ENCODE results near the gene ATG7. TPM values are rescaled to one million over a fixed set of nuclear protein-coding genes. Genes with fewer than 3 reads are reported as not detected.

Gene ATG7
- total and polyA plus RNA-seq, 2 donors: 14.1 to 63.2 TPM

DNA sequence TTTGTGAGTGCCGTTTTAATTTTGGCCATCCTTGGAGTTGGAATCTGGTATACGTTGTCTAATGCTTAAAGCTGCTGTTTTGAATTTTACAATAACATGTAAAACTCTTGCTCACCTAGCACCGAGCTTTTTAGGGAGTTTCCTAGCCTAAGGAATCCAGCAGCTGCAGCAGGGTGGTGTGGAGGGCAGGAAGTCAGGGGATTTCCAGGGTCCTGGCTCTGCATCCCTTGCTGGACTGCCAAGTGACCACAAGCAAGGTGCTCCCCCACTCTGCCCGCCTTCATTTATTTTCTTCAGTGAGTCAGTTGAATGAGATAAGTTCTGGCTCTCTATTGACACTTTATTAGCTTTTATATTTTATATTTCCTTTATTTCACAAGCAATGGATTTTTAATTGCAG is 113.7 kb downstream of the ATG7 start:
- no peak overlapping the region for H3K27ac ChIP-seq (ENCODE audit: low read depth)
- H3K4me1 ChIP-seq (ENCODE audit: insufficient read depth): no peaks in the 10 kb centered on the region
- H3K36me3 ChIP-seq (ENCODE audit: insufficient read depth): no peaks in the 10 kb centered on the region
- no peak for DNase-seq (ENCODE audit: extremely low spot score)
- 30% methylated on average over 4 of the region's 4 CpGs for WGBS
- H3K4me3 ChIP-seq (ENCODE audit: low read depth, low read length): no peak overlapping the region

DNA sequence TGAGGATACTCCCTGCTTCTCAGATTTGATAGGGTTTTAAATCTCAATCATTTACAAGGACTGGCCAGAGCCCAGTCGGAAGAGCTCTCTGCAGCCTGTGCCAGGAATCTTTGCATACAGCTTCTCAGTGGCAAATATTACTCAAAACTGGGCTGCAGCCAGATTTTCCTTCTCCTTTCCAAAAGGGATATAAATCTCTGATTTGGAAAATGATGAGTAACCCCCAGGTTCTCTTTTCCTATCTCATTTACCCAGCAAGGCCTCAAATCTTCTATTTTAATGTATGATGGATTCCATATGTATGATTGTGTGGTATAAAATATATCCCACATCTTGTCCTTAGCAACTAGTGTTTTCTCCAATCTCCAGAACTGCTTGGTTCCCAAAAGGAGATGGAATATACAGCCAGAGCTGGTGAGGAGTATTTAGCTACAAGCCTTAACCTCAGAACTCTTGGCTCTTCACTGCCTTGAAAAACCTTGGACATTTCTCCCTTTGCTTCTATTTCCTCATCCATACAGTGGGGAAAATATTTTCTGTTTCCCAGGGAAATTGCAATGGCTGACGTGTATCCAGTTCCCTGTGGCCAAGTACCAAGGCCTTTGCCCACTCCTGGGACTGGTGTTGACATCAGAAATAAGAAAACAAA is 114.4 kb downstream of the ATG7 start:
- H3K4me3 ChIP-seq (ENCODE audit: low read depth, low read length): no peak overlapping the region
- whole genome bisulfite sequencing: 30% methylated on average over 2 of the region's 2 CpGs
- H3K36me3 ChIP-seq (ENCODE audit: insufficient read depth): no peaks in the 10 kb centered on the region
- DNase-seq (ENCODE audit: extremely low spot score): no peak
- H3K27ac ChIP-seq (ENCODE audit: low read depth): no peak overlapping the region
- no peaks in the 10 kb centered on the region for H3K4me1 ChIP-seq (ENCODE audit: insufficient read depth)

DNA sequence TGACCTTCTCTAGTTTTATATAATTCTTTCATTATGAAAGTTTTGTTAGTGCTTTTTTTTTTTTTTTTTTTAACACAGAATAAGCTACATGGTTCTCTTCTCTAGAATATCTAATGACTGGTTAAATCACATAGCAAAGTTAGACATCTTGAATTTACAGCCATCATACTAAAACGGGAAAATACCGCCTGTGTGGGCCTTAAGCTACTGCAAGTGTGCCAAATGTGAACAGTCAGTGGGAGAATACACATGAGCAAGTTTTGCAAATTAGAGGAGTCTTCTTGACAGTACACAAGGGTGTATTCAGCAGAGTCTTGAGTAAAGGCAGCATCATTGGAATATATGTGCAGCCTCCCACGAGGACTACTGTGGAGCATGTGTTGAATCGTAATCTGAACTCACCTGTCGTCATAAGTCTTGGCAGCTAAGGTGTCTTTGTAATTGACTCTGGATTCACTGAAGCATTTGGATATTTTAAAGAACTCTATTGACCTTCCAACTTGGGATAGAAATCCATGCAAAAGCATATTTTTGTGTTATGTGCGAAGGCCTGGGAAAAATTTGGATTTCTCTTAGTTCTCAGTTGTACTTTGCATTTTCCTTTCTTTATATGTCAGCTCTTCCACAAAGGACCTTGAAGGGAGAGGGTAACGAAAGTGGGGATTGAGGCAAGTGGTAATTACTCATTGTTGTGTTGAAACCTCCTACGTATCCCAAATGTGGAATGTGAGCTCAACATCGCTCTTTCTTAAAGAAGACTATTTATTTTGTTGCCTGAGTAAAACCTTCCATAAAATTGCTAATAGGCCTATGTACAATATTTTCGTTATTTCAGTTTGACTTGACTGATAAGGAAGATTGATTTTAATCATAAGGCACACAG is 117.4 kb downstream of the ATG7 start:
- DNase-seq (ENCODE audit: extremely low spot score): no peak
- Histone ChIP-seq H3K4me3 (ENCODE audit: low read depth, low read length) (no peak overlapping the region), H3K27ac (ENCODE audit: low read depth) (no peak overlapping the region), H3K4me1 (ENCODE audit: insufficient read depth) (no peaks in the 10 kb centered on the region), H3K36me3 (ENCODE audit: insufficient read depth) (no peaks in the 10 kb centered on the region)
- 89% methylated on average over 10 of the region's 10 CpGs for WGBS

DNA sequence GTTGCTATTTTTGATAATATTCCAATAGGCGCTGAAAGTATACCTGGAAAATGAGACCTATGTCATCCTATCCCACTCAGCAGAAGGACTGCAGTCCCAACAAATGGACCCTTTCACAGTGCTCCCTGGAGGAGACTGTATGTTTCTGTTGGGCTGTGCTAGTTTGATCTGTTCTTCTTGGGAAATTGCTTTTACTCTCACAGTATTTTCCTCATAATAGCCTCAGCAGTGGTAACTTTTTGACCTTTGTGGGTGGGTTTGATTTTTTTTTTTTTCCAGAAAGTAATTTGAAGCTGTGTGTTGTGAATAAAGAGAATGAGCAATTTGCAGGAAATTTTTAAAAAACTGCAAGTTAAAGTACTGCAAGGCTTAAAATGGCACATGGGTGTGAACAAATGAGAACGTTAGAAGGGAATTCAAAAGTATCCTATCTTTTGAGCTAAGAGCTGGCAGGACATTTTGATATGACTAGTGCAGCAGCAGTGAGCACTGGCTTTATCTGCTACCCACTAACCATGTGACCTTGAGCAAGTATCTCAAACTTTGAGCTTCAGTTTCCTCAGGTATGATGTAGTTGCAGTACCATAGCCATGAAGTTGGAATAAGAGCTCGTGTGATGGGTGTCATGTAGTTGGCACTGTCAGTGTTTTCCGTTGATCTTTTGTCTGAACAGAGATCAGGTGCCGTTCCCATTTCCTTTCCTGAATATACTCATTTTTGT is 118.4 kb downstream of the ATG7 start:
- Histone ChIP-seq H3K4me3 (ENCODE audit: low read depth, low read length) (no peak overlapping the region), H3K27ac (ENCODE audit: low read depth) (no peak overlapping the region), H3K36me3 (ENCODE audit: insufficient read depth) (no peaks in the 10 kb centered on the region), H3K4me1 (ENCODE audit: insufficient read depth) (no peaks in the 10 kb centered on the region)
- no peak for DNase-seq (ENCODE audit: extremely low spot score)
- WGBS: 74% methylated on average over 5 of the region's 5 CpGs

DNA sequence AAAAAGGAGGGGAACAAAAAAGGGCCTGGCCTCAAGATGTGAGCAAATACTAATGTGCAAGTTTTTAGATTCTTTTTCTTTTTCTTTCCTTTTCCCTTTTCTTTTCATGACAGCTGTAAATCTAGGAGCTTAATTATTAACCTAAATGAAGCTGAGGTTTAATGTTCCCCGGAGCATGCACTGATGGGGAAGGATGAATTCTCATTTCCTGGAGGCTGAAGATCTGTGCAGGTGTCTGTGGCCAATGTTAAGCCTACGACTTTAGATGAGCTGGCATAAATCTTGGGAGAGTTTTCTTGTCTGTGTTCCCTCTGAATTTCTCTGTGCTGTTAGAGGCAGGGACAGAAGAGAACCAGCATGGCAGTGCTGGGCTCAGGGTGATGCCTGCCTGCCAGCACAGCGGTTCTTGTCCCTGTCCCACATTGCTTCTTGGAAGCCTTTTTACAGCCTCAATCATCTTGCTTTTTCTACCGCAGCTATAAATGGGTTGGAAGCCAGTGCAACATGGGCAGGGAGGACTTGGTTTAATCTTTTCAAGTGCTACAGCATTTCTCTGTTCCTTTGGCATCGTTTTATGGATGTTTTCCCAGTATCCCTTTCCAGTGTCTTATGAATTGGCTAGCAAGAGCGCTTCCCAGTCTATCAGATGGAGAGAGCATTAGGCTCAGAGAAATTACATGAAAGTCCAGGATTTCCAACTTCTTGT is 119.1 kb downstream of the ATG7 start:
- H3K4me1 ChIP-seq (ENCODE audit: insufficient read depth): no peaks in the 10 kb centered on the region
- no peak overlapping the region for H3K27ac ChIP-seq (ENCODE audit: low read depth)
- 44% methylated on average over 6 of the region's 6 CpGs for WGBS
- no peaks in the 10 kb centered on the region for H3K36me3 ChIP-seq (ENCODE audit: insufficient read depth)
- H3K4me3 ChIP-seq (ENCODE audit: low read depth, low read length): no peak overlapping the region
- DNase-seq (ENCODE audit: extremely low spot score): no peak

DNA sequence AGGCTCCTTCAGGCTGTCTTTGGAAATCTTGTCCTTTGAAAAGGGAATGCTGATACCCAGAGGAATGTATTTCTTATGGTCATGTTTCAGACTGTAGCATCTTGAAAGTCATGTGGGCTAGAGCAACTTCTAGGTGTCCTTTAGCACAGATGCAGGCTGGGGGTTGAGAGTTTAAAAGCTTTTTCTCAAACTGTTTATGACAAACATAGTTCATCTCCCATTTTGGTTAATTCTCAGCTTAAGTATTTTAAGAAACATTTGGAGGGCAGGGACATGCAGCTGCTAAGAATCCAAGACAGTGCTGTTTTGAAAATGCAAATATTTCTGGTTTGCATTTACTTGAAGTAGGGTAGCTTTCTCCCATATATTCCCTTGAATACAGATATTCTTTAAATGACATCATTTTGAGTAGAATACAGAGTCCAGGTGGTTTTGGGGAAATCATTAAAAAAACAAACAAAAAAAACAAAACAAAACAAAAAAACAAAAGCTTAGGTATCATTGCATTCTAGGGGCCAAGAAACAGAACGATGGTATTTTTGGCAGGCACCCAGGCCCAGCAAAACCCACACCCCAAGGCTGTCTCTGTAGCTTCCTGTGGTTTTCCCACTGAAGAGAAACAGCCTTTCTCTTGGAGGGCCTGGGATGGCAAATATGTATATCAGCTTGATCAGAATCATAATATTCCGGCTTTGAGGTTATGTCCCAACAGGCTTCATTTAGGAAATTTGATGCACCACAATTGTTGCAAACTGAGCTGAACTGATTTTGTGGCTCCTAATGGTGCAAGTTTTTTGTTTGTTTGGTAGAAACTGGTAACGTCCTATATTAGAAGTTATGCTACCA is 120.0 kb downstream of the ATG7 start:
- H3K4me1 ChIP-seq (ENCODE audit: insufficient read depth): no peaks in the 10 kb centered on the region
- no peaks in the 10 kb centered on the region for H3K36me3 ChIP-seq (ENCODE audit: insufficient read depth)
- DNase-seq (ENCODE audit: extremely low spot score): no peak
- H3K4me3 ChIP-seq (ENCODE audit: low read depth, low read length): no peak overlapping the region
- 40% methylated on average over 3 of the region's 3 CpGs for WGBS
- no peak overlapping the region for H3K27ac ChIP-seq (ENCODE audit: low read depth)

DNA sequence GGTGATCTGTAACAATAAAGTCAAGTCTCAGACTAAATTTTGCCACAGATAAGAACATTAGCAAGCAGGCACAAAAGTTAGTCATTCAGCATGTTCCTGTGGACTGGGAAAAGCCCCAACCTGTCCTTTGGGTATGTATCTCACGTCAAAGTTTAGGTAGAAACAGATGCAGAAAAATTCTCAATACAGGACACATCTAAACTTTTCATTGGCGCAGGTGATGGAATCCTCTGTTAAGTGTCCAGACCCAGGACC is 120.6 kb downstream of the ATG7 start:
- no peaks in the 10 kb centered on the region for H3K36me3 ChIP-seq (ENCODE audit: insufficient read depth)
- H3K4me3 ChIP-seq (ENCODE audit: low read depth, low read length): no peak overlapping the region
- WGBS: 91% methylated on average over 2 of the region's 2 CpGs
- no peak for DNase-seq (ENCODE audit: extremely low spot score)
- no peak overlapping the region for H3K27ac ChIP-seq (ENCODE audit: low read depth)
- no peaks in the 10 kb centered on the region for H3K4me1 ChIP-seq (ENCODE audit: insufficient read depth)

DNA sequence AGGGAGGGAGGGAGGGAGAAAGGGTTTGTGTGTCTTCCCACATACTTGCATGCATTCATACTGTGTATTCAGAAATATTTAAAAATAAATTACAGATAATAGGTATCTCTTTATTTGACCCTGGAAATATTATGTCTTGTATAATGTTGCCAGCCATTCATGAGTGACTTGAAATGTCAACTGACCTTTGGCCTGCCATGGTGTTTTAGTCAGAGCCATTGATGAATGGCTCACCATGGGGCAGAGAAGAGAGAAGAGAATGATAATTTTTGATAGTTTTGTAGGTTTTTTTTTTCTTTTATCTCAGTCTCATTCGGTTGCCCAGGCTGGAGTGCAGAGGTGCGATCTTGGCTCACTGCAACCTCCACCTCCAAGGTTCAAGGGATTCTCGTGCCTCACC is 121.2 kb downstream of the ATG7 start:
- 98% methylated on average over 3 of the region's 3 CpGs for WGBS
- no peak overlapping the region for H3K27ac ChIP-seq (ENCODE audit: low read depth)
- H3K36me3 ChIP-seq (ENCODE audit: insufficient read depth): no peaks in the 10 kb centered on the region
- H3K4me1 ChIP-seq (ENCODE audit: insufficient read depth): no peaks in the 10 kb centered on the region
- H3K4me3 ChIP-seq (ENCODE audit: low read depth, low read length): no peak overlapping the region
- DNase-seq (ENCODE audit: extremely low spot score): no peak

DNA sequence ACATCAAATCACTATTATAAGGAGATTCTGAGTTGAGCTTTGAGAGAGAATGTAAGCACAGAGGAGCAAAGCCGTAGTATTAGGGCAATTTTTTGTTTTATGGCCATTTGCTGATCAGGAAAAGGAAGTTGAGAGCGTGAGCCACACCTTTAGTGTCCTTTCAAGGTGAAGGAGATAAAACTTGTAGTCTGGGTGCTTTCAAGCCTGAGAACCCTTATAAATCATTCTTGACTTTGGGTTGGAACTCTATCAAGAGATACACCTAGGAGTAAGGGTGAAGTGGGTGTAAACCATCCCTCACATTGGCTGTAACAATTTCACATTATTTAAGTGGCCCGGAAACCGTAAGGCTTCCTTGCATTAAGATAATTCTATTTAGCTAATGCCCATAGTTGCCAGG is 122.2 kb downstream of the ATG7 start:
- Histone ChIP-seq H3K4me1 (ENCODE audit: insufficient read depth) (no peaks in the 10 kb centered on the region), H3K4me3 (ENCODE audit: low read depth, low read length) (no peak overlapping the region), H3K36me3 (ENCODE audit: insufficient read depth) (no peaks in the 10 kb centered on the region), H3K27ac (ENCODE audit: low read depth) (no peak overlapping the region)
- WGBS: 96% methylated on average over 4 of the region's 4 CpGs
- no peak for DNase-seq (ENCODE audit: extremely low spot score)

DNA sequence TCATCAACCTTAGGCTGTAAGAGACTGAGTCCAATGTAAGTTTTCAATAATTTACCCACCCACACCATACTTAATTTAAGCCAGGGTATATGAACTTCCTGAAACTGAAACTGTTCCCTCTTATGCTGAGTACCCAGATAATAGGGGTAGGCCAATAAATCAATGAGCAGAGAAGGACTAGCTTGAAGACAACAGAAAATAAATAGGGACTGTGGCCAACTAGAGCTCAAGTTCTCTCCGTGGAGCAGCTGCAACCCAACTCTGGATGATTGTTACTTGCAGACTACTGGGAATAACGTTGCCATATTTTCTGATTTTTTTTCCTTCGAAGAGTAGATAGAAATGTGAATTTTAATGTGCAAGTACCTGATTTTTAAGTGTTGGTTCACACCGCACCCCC is 128.0 kb downstream of the ATG7 start:
- 67% methylated on average over 4 of the region's 4 CpGs for WGBS
- Histone ChIP-seq H3K36me3 (ENCODE audit: insufficient read depth) (no peaks in the 10 kb centered on the region), H3K27ac (ENCODE audit: low read depth) (no peak overlapping the region), H3K4me1 (ENCODE audit: insufficient read depth) (no peaks in the 10 kb centered on the region), H3K4me3 (ENCODE audit: low read depth, low read length) (no peak overlapping the region)
- DNase-seq (ENCODE audit: extremely low spot score): no peak

DNA sequence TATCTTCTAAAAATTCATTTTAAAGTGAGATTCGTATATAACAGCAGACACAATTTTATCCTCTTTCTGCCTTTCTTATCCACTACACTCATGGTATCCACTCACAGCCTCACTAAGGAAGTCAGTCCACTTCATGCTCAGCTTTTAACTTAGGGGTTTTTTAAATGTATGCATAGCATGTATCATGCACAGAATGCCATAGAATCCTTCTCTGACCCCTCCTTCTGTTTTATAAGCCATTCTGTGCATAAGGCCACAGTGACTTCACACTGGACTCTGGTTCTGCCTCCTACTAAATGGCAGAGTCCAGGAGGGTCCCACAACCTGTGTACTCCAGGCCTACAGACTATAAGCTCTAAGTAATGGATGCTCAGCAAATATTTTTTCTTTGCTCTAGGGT is 129.2 kb downstream of the ATG7 start:
- Histone ChIP-seq H3K4me3 (ENCODE audit: low read depth, low read length) (no peak overlapping the region), H3K4me1 (ENCODE audit: insufficient read depth) (no peaks in the 10 kb centered on the region), H3K27ac (ENCODE audit: low read depth) (no peak overlapping the region), H3K36me3 (ENCODE audit: insufficient read depth) (no peaks in the 10 kb centered on the region)
- DNase-seq (ENCODE audit: extremely low spot score): no peak
- 87% methylated on average over 1 of the region's 1 CpG for WGBS

DNA sequence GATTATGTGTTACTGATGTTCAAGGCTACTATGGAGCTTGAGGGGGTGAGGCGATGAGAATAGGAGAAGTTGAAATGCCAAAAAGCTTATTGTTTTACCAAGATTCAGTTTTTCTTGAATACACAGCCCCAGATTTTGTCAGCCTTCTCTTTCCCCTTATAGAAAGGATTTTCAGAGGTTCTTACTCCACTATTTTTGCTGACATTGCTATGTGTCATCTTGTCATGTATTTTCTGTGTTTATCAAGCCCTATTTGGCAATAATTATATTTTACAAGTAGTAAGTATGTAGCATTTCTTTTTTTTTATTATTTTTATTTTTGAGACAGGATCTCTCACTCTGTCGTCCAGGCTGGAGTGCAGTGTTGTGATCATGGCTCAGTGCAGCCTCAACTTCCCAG is 133.1 kb downstream of the ATG7 start:
- Histone ChIP-seq H3K36me3 (ENCODE audit: insufficient read depth) (no peaks in the 10 kb centered on the region), H3K4me3 (ENCODE audit: low read depth, low read length) (no peak overlapping the region), H3K27ac (ENCODE audit: low read depth) (no peak overlapping the region), H3K4me1 (ENCODE audit: insufficient read depth) (no peaks in the 10 kb centered on the region)
- no peak for DNase-seq (ENCODE audit: extremely low spot score)
- WGBS: 95% methylated on average over 2 of the region's 2 CpGs

DNA sequence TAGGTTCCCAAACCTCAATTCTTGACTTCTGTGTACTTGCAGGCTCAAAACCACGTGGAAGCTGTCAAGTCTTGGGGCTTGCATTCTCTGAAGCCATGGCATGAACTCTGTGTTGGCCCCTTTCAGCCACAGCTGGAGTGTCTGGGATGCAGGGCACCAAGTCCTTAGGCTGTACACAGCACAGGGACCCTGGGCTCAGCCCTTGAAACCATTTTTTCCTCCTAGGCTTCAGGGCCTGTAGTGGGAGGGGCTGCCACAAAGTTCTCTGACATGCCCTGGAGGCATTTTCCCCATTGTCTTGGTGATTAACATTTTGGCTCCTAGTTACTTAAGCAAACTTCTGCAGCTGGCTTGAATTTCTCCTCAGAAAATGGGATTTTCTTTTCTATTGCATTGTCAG is 135.4 kb downstream of the ATG7 start:
- H3K36me3 ChIP-seq (ENCODE audit: insufficient read depth): no peaks in the 10 kb centered on the region
- no peak overlapping the region for H3K27ac ChIP-seq (ENCODE audit: low read depth)
- WGBS: 80% methylated on average over 1 of the region's 1 CpG
- DNase-seq (ENCODE audit: extremely low spot score): no peak
- no peaks in the 10 kb centered on the region for H3K4me1 ChIP-seq (ENCODE audit: insufficient read depth)
- H3K4me3 ChIP-seq (ENCODE audit: low read depth, low read length): no peak overlapping the region
